ENCODE results near the gene PPP2CA. TPM values are rescaled to one million over a fixed set of nuclear protein-coding genes. Genes with fewer than 3 reads are reported as not detected.
A peak's percentile ranks its signal among the peaks of the same experiment; 100 is the strongest.

The PPP2CA gene
- 100 to 1,000 TPM in 6 of 7 donors, 10 to 100 TPM in 1; 94.3 to 175 (median 107) TPM for total RNA-seq
- 10 to 100 TPM; 23.5 to 35.5 (median 33.6) TPM for polyA plus RNA-seq
- long read RNA-seq, donor 1, full-length matches to known transcripts: 47 of 83 reads
- long read RNA-seq, donor 1, partial matches to known transcripts: 36 of 83 reads
- long read RNA-seq, donor 1, other reads (novel, unspliced or antisense): 0 of 83 reads
- long read RNA-seq, donor 2, full-length matches to known transcripts: 46 of 76 reads
- long read RNA-seq, donor 2, partial matches to known transcripts: 30 of 76 reads
- long read RNA-seq, donor 2, other reads (novel, unspliced or antisense): 0 of 76 reads

DNA sequence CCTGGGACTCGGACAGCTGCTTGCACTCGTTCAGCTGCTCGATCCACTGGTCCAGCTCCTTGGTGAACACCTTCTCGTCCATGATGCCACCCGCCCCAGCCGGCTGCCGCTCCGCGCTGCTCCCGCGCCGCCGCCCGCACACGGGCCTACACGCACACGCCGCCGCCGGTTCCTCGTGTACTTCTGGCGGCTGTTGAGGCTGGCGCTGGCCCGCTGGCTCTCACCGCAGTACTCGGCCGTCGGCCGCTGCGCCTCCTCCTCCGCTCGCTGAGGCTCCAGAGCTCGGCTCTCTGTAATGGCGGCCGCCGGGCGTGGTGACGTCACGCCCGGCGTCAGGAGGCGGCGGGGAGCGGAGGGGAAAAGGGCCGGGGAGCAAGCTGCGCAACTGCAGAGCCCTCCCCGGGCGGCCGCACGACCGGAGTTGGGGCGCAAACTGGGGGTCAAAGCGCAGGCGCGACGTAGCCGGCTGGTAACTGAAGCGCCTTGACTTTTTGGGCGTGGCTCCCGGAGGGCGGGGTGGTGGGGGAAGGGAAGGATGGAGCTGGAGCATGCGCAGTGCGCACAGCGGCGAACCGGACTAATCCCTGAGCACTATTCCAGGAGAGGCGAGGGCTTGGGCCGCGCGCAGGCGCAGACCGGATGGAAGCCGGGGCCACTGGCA lies at the start of gene PPP2CA:
Gene PPP2CA (minus strand): TSS at position 294 of the 661 bp plus-strand sequence. CDS start 212 bp downstream, at position 82.
- TF ChIP-seq POLR2A (IDR thresholded peaks at IDR 0.05) (peak; percentile 38 to 83 (median 70)), POLR2AphosphoS5 (IDR thresholded peaks at IDR 0.05) (peak; percentile 92 to 94 (median 92))
- TF ChIP-seq, protein P1, sequence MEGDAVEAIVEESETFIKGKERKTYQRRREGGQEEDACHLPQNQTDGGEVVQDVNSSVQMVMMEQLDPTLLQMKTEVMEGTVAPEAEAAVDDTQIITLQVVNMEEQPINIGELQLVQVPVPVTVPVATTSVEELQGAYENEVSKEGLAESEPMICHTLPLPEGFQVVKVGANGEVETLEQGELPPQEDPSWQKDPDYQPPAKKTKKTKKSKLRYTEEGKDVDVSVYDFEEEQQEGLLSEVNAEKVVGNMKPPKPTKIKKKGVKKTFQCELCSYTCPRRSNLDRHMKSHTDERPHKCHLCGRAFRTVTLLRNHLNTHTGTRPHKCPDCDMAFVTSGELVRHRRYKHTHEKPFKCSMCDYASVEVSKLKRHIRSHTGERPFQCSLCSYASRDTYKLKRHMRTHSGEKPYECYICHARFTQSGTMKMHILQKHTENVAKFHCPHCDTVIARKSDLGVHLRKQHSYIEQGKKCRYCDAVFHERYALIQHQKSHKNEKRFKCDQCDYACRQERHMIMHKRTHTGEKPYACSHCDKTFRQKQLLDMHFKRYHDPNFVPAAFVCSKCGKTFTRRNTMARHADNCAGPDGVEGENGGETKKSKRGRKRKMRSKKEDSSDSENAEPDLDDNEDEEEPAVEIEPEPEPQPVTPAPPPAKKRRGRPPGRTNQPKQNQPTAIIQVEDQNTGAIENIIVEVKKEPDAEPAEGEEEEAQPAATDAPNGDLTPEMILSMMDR (IDR thresholded peaks at IDR 0.05 in 8 of 11, conservative IDR thresholded peaks at IDR 0.05 in 3 of 11): peak in 1 of 11 experiments; percentile 13
- H3K36me3 ChIP-seq: peaks cover 0 to 5% (median 2%) of the 10 kb centered on the region in 6 donors
- peak within 1 kb of the TSS; percentile 97 to 100 (median 100) for H3K27ac ChIP-seq
- H3K4me3 ChIP-seq: peak within 1 kb of the TSS; percentile 64 to 97 (median 84)
- H3K27me3 ChIP-seq (replicated peaks in 1 of 7): no peaks in the 10 kb centered on the region
- no peaks in the 10 kb centered on the region for H3K9me3 ChIP-seq
- peaks cover 40 to 56% (median 50%) of the 10 kb centered on the region in 6 donors for H3K4me1 ChIP-seq
- intact Hi-C loops (cut with DNase I; ENCODE audit: low total_unique reads): no loop called here
- peak; percentile 100 for DNase-seq
- WGBS, 5 donors: 0 to 1% (median 0%) methylated on average over 12 to 73 of the region's 73 CpGs

DNA sequence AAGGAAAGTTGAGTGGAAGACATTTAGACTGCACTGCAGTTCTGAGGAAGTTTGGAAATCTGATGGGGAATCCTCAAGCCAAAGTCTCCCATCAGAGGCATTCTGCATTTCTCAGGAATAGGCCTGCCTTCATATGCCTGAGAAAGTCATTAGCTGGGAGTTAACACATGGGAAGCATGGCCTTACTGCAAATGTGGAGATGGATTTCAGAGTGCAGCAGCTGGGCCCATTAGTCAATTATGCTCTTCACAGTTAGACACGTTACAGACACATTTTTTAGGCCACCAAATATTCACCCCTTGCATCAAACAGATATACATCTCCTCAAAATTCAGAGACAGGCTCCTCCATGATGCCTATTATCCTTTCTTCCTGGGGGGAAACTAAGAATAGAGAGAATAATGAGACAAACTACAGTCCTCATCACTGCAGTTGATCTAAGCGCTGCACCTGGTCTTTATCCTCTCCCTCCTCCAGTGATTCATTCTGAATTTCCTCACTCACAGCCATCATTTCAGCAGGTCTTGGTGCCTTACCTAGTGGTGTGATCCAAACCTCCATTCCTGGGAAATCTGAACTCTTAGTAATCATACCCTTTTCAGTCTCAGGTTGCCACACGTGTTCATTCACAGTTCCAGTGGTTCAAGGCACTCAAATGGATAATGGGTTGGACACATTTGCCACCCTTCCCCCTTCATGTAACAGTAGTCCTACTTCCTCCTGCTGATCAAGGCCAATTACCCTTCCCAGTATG lies 47.9 kb upstream of the PPP2CA start:
- 77 to 91% (median 89%) methylated on average over 3 of the region's 3 CpGs for WGBS, 5 donors
- H3K9me3 ChIP-seq: peaks cover 0 to 19% (median 14%) of the 10 kb centered on the region in 8 donors
- no peaks in the 10 kb centered on the region for H3K36me3 ChIP-seq
- no peak overlapping the region for H3K4me3 ChIP-seq
- TF ChIP-seq POLR2AphosphoS5 (IDR thresholded peaks at IDR 0.05): no peak
- no peak for TF ChIP-seq POLR2A (IDR thresholded peaks at IDR 0.05)
- TF ChIP-seq, protein P1 (IDR thresholded peaks at IDR 0.05 in 8 of 11, conservative IDR thresholded peaks at IDR 0.05 in 3 of 11): no peak
- no peaks in the 10 kb centered on the region for H3K27me3 ChIP-seq (replicated peaks in 1 of 7)
- H3K27ac ChIP-seq: no peak overlapping the region
- no peak for DNase-seq
- H3K4me1 ChIP-seq: no peaks in the 10 kb centered on the region
- intact Hi-C loops (cut with DNase I; ENCODE audit: low total_unique reads): no loop called here

DNA sequence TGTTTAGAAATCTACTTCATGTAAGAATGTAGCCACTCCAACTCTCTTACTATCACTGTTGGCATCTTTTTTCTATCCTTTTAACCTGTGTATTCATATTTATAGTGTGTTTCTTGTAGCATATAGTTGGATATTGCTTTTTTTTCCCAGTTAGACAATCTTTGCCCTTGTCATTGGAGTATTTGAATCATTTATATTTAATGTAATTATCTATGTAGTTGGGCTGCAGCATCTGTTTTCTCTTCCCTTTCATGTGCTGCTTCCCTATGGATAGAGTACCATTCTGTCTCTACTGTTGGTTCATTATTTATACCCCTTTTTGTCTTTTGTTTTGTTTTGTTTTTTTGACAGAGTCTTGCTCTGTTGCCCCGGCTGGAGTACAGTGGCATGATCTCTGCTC lies 45.2 kb upstream of the PPP2CA start:
- WGBS, 5 donors: 95 to 100% (median 96%) methylated on average over 1 of the region's 1 CpG
- TF ChIP-seq, protein P1 (IDR thresholded peaks at IDR 0.05 in 8 of 11, conservative IDR thresholded peaks at IDR 0.05 in 3 of 11): no peak
- TF ChIP-seq POLR2A (IDR thresholded peaks at IDR 0.05): no peak
- TF ChIP-seq POLR2AphosphoS5 (IDR thresholded peaks at IDR 0.05): no peak
- no peaks in the 10 kb centered on the region for H3K4me1 ChIP-seq
- intact Hi-C loops (cut with DNase I; ENCODE audit: low total_unique reads): no loop called here
- DNase-seq: no peak
- H3K4me3 ChIP-seq: no peak overlapping the region
- no peaks in the 10 kb centered on the region for H3K36me3 ChIP-seq
- no peak overlapping the region for H3K27ac ChIP-seq
- peaks cover 0 to 10% (median 6%) of the 10 kb centered on the region in 8 donors for H3K9me3 ChIP-seq
- H3K27me3 ChIP-seq (replicated peaks in 1 of 7): no peaks in the 10 kb centered on the region

All from spleen (tissue), 13 donors.